Measurements from ENCODE around the gene COL26A1.

Gene COL26A1

GRCh38 chr7:101575168-101575567 is 212.5 kb downstream of the COL26A1 start:
- no peak for ATAC-seq
- DNase-seq, result no peak

GRCh38 chr7:101575721-101576120 is 213.0 kb downstream of the COL26A1 start:
- ATAC-seq (no peak), DNase-seq (no peak)

DNA sequence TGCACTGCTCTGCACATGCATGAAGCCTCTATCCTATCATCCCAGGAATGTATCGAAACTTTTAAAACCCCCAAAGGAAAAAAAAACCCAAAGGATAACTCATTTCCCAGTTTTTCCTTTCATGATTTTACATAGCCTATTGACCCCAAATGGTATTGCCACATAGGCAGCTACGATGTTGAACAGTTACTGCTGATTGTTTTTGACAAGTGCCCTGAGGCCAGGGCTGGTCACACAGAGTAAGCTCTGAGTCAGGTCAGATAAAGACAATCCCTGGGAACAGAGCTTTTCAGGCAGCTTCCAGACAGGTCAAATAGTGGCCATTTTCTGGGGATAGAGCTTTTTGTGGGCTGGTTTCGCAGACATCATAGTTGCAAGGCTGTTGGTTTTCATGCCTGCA is 214.3 kb downstream of the COL26A1 start:
- no peak for DNase-seq
- ATAC-seq, result no peak

DNA sequence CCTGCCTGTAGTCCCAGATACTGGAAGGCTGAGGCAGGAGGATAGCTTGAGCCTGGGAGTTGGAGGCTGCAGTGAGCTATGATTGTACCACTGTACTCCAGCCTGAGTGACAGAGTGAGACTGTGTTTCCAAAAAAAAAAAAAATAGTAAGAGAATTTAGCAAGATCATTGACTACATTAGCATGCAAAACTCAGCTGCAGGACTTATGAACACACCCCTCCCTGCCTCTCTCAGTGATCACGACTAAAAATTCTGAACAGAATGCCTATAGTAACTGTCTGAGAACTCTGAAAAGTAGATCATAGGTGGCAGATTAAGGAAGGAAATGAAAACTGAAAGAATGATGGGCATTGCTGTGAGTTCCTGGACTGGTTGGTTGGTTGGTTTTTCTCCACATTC is 215.9 kb downstream of the COL26A1 start:
- ATAC-seq, result no peak
- no peak for DNase-seq

DNA sequence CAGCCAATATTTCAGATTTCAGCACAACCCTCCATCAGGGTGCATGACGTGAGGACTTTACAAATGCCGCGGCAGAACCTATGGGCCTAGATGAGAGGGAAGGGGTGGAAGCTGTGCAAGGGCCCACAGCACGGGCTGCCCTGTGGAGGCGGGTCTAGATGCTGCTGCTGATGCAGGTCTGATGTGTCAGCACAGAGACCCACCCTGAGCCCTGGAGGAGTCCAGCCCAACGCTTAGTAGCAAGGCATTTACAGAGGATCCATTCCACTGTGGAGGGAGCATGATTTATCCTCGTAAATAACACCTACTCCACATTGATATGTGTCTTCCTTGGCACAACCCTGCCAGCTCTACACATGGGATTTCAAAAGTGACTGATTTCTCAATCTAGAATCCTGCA is 217.9 kb downstream of the COL26A1 start:
- ATAC-seq, result no peak
- no peak for DNase-seq

DNA sequence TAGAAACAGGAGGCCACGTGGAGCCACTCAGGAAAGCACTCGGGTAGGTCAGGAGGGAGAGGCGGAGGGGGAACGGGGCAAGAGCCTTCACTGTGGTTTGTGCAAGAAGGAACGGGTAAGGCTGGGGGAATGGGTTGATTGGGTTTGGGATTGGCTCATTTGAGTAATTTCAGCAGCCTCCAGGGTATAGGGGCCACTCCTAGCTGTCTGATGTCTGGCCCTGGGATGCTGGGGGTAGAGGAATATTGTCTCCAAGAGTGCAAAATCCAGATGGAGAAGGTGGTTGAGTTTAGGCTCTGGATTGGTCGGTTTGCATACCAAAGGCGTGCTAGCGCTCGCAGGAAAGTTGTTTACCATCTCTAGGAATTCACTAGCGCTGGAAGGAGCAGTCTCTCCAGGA is 219.2 kb downstream of the COL26A1 start:
- DNase-seq, result no peak
- no peak for ATAC-seq

- ATAC-seq (no peak), DNase-seq (no peak)
Measured at GRCh38 chr7:101582971-101583370, 220.3 kb downstream of the COL26A1 start.

DNA sequence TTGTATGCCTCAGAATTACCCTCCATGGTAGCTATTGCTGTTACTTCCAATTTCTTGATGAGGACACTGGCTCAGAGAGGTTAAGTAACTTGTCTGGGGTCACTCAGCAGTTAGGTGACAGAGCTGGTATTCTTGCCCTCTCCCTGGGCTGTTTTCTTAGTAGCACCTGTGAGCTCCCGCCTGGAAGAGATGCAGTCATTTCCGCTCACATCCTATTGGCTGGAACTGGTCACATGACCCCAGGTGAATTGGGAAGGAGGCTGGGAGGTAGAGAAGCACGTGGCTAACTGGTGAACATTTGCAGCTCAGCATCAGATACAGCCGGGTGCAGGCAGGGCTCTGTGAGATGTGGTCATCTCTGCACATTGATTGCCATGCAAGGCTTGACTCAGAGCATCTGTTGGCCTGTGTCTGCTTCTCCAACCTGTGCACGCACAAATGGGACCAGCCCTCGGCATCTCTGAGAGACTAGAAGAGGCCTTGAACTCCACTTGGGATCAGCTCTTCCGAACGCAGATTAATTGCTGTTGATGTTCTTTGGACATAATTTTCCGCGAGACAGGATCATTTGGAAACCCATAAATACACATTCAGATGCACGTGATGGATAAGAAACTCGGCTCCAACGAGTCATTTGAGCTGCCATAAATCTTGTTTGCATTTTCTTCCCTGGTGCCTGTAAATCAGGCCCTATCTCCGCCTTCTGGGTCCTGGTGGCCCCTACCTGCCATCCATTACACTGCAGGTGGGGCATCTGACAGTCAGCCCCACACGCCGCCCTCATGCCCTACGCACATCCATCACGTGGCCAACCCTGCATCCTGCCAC is 223.6 kb downstream of the COL26A1 start:
- no peak for DNase-seq

DNA sequence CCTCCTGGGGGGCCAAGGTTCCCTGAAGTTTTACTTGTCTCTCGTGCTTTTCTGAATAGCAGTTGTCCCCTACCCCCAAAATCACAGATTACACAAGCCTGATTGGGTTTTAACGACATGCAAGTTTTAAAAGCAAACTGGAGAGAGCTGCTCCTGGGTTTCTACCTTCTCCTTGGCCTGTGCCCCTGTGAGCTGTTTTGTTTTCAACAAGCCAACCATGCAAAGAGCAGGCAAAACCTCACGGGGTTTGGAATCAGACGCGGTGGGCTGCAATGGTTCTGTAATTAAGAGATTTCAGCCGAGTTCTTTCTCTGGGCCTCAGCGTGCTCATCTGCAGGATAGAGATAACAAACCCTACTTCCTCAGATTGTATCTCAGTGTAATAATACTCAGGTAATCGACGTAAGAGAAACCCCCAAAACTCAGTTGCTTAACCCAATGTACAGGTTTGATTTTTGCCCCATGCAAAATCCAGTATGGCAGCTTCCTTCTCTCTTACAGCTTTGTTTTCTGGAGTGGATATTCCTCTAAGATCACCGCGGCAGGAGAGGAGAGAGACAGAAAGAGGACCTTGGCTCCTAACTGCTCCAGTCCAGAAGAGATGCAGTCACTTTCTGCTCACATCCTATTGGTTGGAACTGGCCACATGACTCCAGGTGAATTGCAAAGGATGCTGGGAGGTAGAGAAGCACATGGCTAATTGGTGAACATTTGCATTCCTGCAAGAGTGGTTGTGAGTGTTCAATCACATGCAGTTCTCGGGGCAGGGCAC is 224.4 kb downstream of the COL26A1 start:
- no peak for DNase-seq
- no peak for ATAC-seq

More for the DNA sequence above, 223.6 kb downstream of the COL26A1 start:
- ATAC-seq, result no peak

GRCh38 chr7:101588131-101588935 is 225.7 kb downstream of the COL26A1 start:
- no peak for ATAC-seq
- no peak for DNase-seq

GRCh38 chr7:101589052-101589451 is 226.4 kb downstream of the COL26A1 start:
- ATAC-seq, result no peak
- no peak for DNase-seq

GRCh38 chr7:101589976-101590662 is 227.4 kb downstream of the COL26A1 start:
- DNase-seq, result no peak
- no peak for ATAC-seq

GRCh38 chr7:101590663-101591435 is 228.2 kb downstream of the COL26A1 start:
- no peak for ATAC-seq

GRCh38 chr7:101591504-101591903 is 228.8 kb downstream of the COL26A1 start:
- ATAC-seq (no peak), DNase-seq (no peak)

More at GRCh38 chr7:101590663-101591435, 228.2 kb downstream of the COL26A1 start:
- no peak for DNase-seq

DNA sequence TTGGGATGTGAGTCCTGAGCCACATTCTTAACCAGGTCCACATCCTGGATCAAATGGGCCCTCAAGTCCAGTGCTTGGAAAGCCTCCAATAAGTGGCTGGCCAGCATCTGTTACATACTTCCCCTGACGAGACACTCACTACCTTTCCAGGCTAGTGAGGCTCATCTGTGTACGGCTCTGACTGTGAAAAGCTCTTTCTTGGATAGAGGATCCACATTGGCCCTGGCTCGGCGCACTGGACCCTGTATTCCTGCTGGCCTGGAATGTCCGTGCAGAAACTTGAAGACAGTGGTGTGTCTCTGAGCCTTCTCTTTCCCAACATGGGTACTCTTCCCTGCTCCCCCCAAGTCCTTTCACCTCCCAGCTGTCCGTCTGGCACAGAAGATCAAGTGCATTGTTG is 230.9 kb downstream of the COL26A1 start:
- DNase-seq (no peak), ATAC-seq (no peak)

DNA sequence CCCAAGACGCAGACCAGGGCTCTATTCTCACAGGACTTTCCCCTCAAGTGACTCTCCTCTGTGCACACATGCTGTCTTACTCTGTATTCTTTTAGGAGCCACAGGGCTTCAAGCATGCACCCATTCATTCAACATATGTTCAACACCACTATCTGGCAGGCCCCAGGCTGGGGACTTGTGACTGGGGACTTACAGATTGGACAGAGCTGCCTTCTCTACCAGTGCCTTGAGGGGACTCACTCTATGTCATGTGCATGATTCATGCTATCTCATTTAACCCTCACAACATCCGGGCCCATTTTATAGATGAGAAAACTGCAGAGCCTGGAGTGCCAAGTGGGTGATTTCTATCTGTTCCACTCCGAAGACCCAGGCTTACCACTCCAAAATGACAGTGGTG is 232.1 kb downstream of the COL26A1 start:
- DNase-seq (no peak), ATAC-seq (no peak)

GRCh38 chr7:101595246-101595645 is 232.6 kb downstream of the COL26A1 start:
- DNase-seq, result no peak
- ATAC-seq, result no peak

DNA sequence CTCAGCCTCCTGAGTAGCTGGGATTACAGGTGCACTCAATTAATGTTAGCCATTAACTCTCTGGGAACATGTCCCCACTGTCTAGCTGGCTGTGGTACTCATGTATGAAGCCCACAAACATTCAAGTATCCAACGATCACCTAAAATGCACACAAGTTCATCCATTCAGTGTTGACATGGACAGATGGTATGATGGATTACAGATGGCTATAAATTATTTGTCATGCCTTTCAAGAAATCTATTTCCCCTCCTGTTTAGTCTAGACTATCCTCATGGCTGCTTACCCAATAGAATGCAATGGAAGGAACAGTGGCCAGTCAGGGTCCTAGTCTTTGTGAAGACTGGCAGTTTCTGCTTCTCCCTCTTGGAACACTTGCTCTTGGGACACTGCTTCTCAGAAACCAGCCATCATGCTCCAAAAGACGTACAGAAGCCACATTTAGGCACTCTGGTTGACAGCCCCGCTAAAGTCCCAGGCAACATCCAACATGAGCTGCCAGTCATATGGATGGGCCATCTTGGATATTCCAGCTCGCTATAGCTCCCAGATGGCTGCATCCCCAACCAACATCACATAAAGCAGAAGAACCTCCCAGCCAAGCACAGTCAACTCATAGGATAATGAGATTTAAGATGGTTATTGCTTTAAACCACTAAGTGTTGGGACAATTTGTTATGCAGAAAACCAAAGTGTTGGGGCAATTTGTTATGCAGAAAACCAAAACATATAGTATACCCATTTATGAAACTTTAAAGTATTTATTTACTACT is 233.3 kb downstream of the COL26A1 start:
- no peak for ATAC-seq

GRCh38 chr7:101596898-101597297 is 234.2 kb downstream of the COL26A1 start:
- ATAC-seq (no peak), DNase-seq (no peak)

More for the DNA sequence above, 233.3 kb downstream of the COL26A1 start:
- no peak for DNase-seq

DNA sequence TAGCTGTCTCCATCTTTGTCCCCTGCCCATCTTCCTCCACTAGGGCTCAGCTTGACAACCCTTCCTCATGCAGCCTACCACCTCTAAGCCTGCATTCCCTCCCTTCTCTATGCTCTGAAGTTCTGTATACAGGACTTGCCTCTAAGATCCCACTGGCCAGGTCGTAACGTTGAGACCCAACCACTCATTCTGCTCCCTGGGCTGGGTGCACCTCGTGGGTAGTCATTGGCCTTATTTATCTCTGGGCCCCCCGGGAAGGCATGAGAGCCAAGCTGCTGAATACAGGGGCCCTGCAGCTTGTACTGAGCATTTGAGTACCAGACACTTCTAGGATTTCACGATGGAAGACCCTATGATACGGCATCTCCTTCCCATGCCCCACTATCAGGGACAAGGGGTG is 235.3 kb downstream of the COL26A1 start:
- ATAC-seq (no peak), DNase-seq (no peak)
